NCI-H2227 (cell line): ENCODE measurements around the gene HSPA1A.
A peak's percentile ranks its signal among the peaks of the same experiment; 100 is the strongest.
"Not testable (repeated sequence)": the region's sequence is repeated elsewhere in the genome, so short reads cannot be mapped to it uniquely, and the experiment has no call there.

Experiments
- DNase-seq: peaks from one replicate; lab custom pipeline; 2025; ENCODE audit not compliant: unreplicated experiment; lab: John Stamatoyannopoulos, UW

HSPA1A gene

DNA sequence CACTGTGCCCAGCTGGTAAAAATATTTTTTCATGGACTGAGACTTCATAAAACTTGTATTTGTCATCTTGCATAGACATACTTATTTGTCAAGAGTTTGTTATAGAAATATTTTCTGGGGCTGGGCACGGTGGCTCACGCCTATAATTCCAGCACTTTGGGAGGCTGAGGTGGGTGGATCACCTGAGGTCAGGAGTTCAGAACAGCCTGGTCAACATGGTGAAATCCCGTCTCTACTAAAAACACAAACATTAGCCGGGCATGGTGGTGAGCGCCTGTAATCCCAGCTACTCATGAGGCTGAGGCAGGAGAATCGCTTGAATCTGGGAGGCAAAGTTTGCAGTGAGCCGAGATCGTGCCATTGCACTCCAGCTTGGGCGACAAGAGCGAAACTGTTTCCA lies 6.7 kb upstream of the HSPA1A start:
- DNase-seq = not testable (repeated sequence)

DNA sequence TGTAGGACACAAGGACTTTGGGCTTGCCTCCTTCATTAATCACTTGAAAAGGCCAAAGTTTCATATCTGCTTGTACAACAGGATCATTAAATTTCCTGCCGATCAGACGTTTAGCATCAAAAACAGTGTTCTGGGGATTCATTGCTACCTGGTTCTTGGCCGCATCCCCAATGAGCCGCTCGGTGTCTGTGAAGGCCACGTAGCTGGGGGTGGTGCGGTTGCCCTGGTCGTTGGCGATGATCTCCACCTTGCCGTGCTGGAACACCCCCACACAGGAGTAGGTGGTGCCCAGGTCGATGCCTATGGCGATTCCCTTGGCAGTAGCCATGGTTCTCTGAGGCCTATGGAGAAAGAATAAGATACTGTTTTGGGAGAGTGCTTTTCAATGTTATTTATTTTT lies 3.7 kb upstream of the HSPA1A start:
- DNase-seq = no peak

DNA sequence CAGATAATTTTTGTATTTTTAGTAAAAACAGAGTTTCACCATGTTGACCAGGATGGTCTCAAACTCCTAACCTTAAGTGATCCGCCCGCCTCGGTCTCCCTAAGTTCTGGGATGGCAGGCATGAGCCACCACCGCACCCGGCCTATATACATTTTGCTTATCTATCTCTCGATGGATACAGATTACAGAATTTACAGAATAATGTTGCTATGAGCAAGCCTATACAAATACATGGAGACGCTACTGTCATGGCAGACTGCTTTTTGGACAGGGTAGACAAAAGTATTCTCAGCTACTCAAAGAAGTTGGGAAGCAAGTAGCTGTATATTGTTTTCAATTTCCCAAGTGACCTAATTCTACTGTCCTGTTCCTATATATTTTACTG lies 1.9 kb upstream of the HSPA1A start:
- DNase-seq = no peak

DNA sequence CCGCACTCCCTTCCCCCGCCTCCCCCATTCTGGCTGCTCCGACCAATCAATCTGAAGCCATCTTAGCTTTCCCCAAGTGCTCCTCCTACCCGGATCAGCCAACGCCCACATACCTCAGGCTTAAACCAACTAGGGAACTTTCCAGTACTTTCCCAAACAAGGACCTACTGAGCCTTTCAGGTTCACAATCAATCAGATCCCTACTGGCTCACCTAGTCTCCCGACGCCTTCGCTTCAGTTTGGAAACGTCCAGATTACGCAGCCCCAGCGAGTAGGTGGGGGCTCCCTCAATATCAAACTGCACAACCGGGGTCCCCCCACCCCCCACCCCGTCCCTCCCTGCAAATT lies 692 bp upstream of the HSPA1A start:
- peak; percentile 94 for DNase-seq

GRCh38 chr6:31817133-31817928 lies 2.0 kb downstream of the HSPA1A start:
- not testable (repeated sequence) for DNase-seq

- not testable (repeated sequence) for DNase-seq
Measured at GRCh38 chr6:31817929-31818511, 2.7 kb downstream of the HSPA1A start.

DNA sequence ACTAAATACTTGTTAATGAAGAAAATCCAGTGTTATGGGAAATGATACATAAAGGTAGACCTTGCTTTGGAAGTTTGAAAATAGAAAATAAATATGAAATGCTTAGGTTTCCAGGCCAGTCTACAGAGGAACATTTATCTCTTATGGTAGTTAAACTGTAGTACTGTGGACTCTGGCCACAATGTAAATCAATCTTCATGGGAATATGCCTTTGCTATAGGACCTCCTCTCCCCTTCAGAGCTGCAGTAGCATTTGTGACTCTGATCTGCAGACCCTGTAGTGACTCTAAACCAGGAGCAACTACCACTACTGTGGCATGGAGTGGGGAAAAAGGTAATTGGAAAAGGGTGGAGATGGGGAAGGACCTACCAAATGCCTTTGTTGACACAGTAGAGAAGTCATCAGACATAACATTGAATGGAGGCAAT lies 4.5 kb downstream of the HSPA1A start:
- DNase-seq = no peak

DNA sequence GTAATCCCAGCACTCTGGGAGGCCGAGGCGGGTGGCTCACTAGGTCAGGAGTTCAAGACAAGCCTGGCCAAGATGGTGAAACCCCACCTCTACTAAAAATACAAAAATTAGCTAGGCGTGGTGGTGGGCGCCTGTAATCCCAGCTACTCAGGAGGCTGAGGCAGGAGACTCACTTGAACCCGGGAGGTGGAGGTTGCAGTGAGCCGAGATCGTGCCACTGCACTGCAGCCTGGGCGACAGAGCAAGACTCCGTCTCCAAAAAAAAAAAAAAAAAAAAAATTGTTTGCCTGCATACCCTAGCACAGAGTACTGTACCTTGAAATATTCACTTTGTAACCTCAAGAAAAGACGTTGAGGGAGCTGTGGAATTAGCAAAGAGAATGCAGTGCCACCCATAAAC lies 5.1 kb downstream of the HSPA1A start:
- DNase-seq = not testable (repeated sequence)

- DNase-seq = peak; percentile 75
Measured at GRCh38 chr6:31821301-31822035, 6.1 kb downstream of the HSPA1A start.

DNA sequence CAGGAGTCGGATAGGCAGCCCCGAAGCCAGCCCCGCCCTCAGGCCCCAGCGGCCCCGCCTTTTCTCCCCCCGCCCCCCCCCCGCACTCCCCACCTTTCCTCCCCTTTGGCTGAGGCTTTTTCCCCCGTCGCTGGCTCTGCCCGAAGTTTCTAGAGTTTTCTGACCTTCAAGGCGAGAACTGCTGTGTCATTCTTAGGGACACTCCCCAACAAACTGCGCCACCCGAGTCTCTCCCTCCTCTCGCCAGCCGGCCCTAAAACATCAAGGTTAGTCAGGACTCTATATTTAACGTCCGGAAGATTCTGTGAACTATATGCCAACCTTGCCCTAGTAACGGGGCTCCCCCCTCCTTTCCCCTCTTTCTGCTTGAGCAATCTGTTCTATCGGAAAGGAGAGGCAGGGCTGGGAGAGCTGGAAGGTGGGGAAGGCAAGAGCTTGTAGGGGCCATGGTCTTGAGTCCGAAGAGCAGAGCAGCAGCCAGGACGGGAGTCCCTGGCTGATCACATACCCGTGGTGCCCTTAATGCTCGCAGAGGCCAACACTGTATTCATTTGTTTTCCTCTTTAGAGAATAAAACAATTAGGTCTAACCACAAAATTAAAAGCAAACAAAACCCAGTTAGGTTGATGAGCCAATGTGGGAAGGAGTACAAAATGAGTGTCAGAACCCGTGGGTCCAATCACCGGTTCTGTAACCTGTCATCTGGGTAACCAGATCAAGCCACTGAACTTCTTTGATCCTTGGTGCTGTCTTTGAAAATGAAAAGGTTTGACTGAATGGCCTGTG lies 6.9 kb downstream of the HSPA1A start:
- peak; percentile 65 for DNase-seq

DNA sequence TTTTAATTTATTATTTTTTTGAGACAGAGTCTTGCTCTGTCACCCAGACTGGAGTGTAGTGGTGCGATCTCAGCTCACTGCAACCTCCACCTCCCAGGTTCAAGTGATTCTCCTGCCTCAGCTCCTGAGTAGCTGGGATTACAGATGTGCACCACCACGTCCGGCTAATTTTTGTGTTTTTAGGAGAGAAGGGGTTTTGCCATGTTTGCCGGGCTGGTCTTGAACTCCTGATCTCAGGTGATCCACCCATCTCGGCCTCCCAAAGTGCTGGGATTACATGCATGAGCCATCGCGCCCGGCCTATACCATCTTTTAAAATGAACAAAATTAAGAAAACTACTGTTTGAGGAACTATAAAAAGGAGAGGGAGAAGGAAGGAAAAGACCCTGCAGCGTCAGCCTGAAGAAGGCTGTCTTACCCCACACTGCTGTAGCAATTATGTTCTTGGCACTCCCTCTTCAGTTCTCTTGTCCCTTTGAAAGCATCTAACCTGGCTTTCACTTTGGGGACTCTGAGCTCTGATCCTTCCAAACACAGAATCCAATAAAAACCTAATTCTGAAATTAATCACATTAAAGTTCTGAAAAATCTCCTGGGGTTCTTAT lies 8.4 kb downstream of the HSPA1A start:
- DNase-seq = not testable (repeated sequence)

GRCh38 chr6:31825553-31825952 lies 10.2 kb downstream of the HSPA1A start:
- DNase-seq = no peak

DNA sequence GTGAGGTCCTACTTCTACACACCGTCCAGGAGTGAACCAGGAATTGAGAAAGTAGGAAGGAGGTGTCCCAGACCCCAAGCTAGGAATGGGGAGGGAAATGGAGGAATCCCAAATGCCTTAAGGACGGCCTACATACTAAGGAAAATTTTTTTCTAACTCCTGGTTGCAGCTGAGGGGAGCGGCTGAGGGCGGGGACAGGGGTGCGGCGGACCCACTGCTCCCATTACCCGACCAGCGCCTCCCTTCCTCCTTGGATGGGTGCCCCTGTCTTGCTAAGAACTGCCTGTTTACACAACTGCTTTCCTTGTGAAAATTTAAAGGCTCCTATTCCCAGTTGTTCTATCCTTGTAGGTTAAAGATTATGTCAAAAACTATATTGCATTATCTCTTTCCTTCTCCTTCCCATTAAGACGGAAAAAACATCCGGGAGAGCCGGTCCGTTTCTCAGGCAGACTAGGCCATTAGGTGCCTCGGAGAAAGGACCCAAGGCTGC lies 11.5 kb downstream of the HSPA1A start:
- peak; percentile 78 for DNase-seq

DNA sequence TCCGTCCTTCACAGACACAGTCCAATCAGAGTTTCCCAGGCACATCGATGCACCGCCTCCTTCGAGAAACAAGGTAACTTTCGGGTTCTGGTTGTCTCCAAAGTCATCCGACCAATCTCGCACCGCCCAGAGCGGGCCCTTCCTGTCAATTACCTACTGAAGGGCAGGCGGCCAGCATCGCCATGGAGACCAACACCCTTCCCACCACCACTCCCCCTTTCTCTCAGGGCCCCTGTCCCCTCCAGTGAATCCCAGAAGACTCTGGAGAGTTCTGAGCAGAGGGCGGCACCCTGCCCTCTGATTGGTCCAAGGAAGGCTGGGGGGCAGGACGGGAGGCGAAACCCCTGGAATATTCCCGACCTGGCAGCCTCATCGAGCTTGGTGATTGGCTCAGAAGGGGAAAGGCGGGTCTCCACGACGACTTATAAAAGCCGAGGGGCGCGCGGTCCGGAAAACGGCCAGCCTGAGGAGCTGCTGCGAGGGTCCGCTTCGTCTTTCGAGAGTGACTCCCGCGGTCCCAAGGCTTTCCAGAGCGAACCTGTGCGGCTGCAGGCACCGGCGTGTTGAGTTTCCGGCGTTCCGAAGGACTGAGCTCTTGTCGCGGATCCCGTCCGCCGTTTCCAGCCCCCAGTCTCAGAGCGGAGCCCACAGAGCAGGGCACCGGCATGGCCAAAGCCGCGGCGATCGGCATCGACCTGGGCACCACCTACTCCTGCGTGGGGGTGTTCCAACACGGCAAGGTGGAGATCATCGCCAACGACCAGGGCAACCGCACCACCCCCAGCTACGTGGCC lies 12.1 kb downstream of the HSPA1A start, which contains the start of gene HSPA1B:
TSS of gene HSPA1B (plus strand) at position 453 of the 794 bp plus-strand sequence. CDS start at position 666, 213 bp downstream.
- DNase-seq = peak; percentile 99

DNA sequence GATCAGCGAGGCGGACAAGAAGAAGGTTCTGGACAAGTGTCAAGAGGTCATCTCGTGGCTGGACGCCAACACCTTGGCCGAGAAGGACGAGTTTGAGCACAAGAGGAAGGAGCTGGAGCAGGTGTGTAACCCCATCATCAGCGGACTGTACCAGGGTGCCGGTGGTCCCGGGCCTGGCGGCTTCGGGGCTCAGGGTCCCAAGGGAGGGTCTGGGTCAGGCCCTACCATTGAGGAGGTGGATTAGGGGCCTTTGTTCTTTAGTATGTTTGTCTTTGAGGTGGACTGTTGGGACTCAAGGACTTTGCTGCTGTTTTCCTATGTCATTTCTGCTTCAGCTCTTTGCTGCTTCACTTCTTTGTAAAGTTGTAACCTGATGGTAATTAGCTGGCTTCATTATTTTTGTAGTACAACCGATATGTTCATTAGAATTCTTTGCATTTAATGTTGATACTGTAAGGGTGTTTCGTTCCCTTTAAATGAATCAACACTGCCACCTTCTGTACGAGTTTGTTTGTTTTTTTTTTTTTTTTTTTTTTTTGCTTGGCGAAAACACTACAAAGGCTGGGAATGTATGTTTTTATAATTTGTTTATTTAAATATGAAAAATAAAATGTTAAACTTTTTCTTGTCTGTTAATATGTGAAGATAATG lies 14.4 kb downstream of the HSPA1A start:
- peak; percentile 59 for DNase-seq

GRCh38 chr6:31830886-31831335 lies 15.6 kb downstream of the HSPA1A start:
- DNase-seq = no peak

DNA sequence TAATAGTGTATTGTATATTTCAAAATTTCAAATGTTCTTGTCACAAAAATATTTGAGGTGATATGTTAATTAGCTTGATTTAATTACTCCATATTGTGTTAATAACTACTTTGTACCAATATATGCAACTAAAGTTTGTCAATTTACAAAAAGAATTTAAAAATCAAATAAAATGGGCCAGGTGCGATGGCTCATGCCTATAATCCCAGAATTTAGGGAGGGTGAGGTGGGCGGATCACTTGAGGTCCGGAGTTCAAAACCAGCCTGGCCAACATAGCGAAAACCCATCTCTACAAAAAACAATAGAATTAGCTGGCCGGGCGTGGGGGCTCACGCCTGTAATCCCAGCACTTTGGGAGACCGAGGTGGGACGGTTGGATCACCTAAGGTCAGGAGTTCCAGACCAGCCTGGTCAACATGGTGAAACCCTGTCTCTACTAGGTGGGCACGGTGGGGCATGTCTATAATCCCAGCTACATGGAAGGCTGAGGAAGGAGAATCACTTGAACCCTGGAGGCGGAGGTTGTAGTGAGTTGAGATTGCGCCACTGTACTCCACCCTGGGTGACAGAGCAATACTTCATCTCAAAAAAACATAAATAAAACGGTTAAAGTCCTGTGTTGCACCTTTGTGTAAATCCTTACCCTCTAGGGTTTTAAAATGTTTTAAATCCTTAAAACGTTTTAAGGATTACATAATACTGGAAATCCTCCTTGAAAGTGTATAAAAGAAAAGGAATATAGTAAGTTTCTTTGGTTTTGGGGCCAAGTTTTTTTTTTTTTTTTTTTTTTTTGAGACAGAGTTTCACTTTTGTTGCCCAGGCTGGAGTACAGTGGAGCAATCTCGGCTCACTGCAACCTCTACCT lies 16.2 kb downstream of the HSPA1A start:
- no peak for DNase-seq
